ENCODE data around the gene C10orf120.

Gene C10orf120

GRCh38 chr10:122657729-122658128, 41.9 kb downstream of the C10orf120 start:
- H3K4me3 ChIP-seq (ENCODE audit: control insufficient read depth in 1 of 7, extremely low read depth in 1 of 7, insufficient read depth in 4 of 7, low read depth in 2 of 7, low read length in 6 of 7), result no peak overlapping the region
- ChIA-PET POLR2A (no interaction called here), CTCF (no interaction called here)
- no peak overlapping the region for H3K27ac ChIP-seq (ENCODE audit: insufficient read depth in 1 of 2, low read depth in 1 of 2, low read length in 2 of 2, poor library complexity in 1 of 2, severe bottlenecking in 2 of 2)
- no peaks in the 10 kb centered on the region for H3K9me3 ChIP-seq (ENCODE audit: control extremely low read depth in 1 of 5, control insufficient read depth in 4 of 5, insufficient read depth in 2 of 5, low read depth in 1 of 5, low read length in 4 of 5)
- no peak for DNase-seq
- no peaks in the 10 kb centered on the region for H3K36me3 ChIP-seq (ENCODE audit: control insufficient read depth in 4 of 4, insufficient read depth in 4 of 4, low read length in 3 of 4)
- no peaks in the 10 kb centered on the region for H3K4me1 ChIP-seq (ENCODE audit: control extremely low read depth in 1 of 4, control insufficient read depth in 4 of 4, insufficient read depth in 4 of 4, low read length in 3 of 4)
- peaks cover 2 to 30% (median 6%) of the 10 kb centered on the region in 5 experiments for H3K27me3 ChIP-seq (replicated peaks in 2 of 5; ENCODE audit: control insufficient read depth in 4 of 5, insufficient read depth in 5 of 5, low read length in 4 of 5)
- 69% methylated on average over 3 of the region's 3 CpGs for WGBS (ENCODE audit: insufficient coverage)

GRCh38 chr10:122657255-122657654, 42.4 kb downstream of the C10orf120 start:
- Histone ChIP-seq H3K4me1 (ENCODE audit: control extremely low read depth in 1 of 4, control insufficient read depth in 4 of 4, insufficient read depth in 4 of 4, low read length in 3 of 4) (no peaks in the 10 kb centered on the region), H3K36me3 (ENCODE audit: control insufficient read depth in 4 of 4, insufficient read depth in 4 of 4, low read length in 3 of 4) (no peaks in the 10 kb centered on the region), H3K27ac (ENCODE audit: insufficient read depth in 1 of 2, low read depth in 1 of 2, low read length in 2 of 2, poor library complexity in 1 of 2, severe bottlenecking in 2 of 2) (no peak overlapping the region), H3K4me3 (ENCODE audit: control insufficient read depth in 1 of 7, extremely low read depth in 1 of 7, insufficient read depth in 4 of 7, low read depth in 2 of 7, low read length in 6 of 7) (no peak overlapping the region), H3K27me3 (replicated peaks in 2 of 5; ENCODE audit: control insufficient read depth in 4 of 5, insufficient read depth in 5 of 5, low read length in 4 of 5) (peaks cover 2 to 32% (median 3%) of the 10 kb centered on the region in 5 experiments), H3K9me3 (ENCODE audit: control extremely low read depth in 1 of 5, control insufficient read depth in 4 of 5, insufficient read depth in 2 of 5, low read depth in 1 of 5, low read length in 4 of 5) (no peaks in the 10 kb centered on the region)
- no peak for DNase-seq
- ChIA-PET POLR2A (no interaction called here), CTCF (no interaction called here)
- 75% methylated on average over 4 of the region's 4 CpGs for WGBS (ENCODE audit: insufficient coverage)

- ChIA-PET POLR2A (no interaction called here), CTCF (no interaction called here)
- Histone ChIP-seq H3K27ac (ENCODE audit: insufficient read depth in 1 of 2, low read depth in 1 of 2, low read length in 2 of 2, poor library complexity in 1 of 2, severe bottlenecking in 2 of 2) (no peak overlapping the region), H3K9me3 (ENCODE audit: control extremely low read depth in 1 of 5, control insufficient read depth in 4 of 5, insufficient read depth in 2 of 5, low read depth in 1 of 5, low read length in 4 of 5) (no peaks in the 10 kb centered on the region), H3K27me3 (replicated peaks in 2 of 5; ENCODE audit: control insufficient read depth in 4 of 5, insufficient read depth in 5 of 5, low read length in 4 of 5) (peaks cover 2 to 29% (median 3%) of the 10 kb centered on the region in 5 experiments), H3K4me1 (ENCODE audit: control extremely low read depth in 1 of 4, control insufficient read depth in 4 of 4, insufficient read depth in 4 of 4, low read length in 3 of 4) (no peaks in the 10 kb centered on the region), H3K4me3 (ENCODE audit: control insufficient read depth in 1 of 7, extremely low read depth in 1 of 7, insufficient read depth in 4 of 7, low read depth in 2 of 7, low read length in 6 of 7) (no peak overlapping the region), H3K36me3 (ENCODE audit: control insufficient read depth in 4 of 4, insufficient read depth in 4 of 4, low read length in 3 of 4) (no peaks in the 10 kb centered on the region)
- 96% methylated on average over 4 of the region's 5 CpGs for WGBS (ENCODE audit: insufficient coverage)
- DNase-seq, result no peak
Measured at GRCh38 chr10:122656741-122657140, 42.9 kb downstream of the C10orf120 start.

- DNase-seq, result no peak
- ChIA-PET CTCF (no interaction called here), POLR2A (no interaction called here)
- no peaks in the 10 kb centered on the region for H3K4me1 ChIP-seq (ENCODE audit: control extremely low read depth in 1 of 4, control insufficient read depth in 4 of 4, insufficient read depth in 4 of 4, low read length in 3 of 4)
- H3K36me3 ChIP-seq (ENCODE audit: control insufficient read depth in 4 of 4, insufficient read depth in 4 of 4, low read length in 3 of 4), result no peaks in the 10 kb centered on the region
- no peak overlapping the region for H3K4me3 ChIP-seq (ENCODE audit: control insufficient read depth in 1 of 7, extremely low read depth in 1 of 7, insufficient read depth in 4 of 7, low read depth in 2 of 7, low read length in 6 of 7)
- WGBS (ENCODE audit: insufficient coverage), result 100% methylated on average over 1 of the region's 2 CpGs
- no peaks in the 10 kb centered on the region for H3K9me3 ChIP-seq (ENCODE audit: control extremely low read depth in 1 of 5, control insufficient read depth in 4 of 5, insufficient read depth in 2 of 5, low read depth in 1 of 5, low read length in 4 of 5)
- peaks cover 2 to 29% (median 4%) of the 10 kb centered on the region in 5 experiments for H3K27me3 ChIP-seq (replicated peaks in 2 of 5; ENCODE audit: control insufficient read depth in 4 of 5, insufficient read depth in 5 of 5, low read length in 4 of 5)
- H3K27ac ChIP-seq (ENCODE audit: insufficient read depth in 1 of 2, low read depth in 1 of 2, low read length in 2 of 2, poor library complexity in 1 of 2, severe bottlenecking in 2 of 2), result no peak overlapping the region
Measured at GRCh38 chr10:122656308-122656705, 43.3 kb downstream of the C10orf120 start.

- 98% methylated on average over 9 of the region's 9 CpGs for WGBS (ENCODE audit: insufficient coverage)
- H3K27me3 ChIP-seq (replicated peaks in 2 of 5; ENCODE audit: control insufficient read depth in 4 of 5, insufficient read depth in 5 of 5, low read length in 4 of 5), result peaks cover 2 to 26% (median 7%) of the 10 kb centered on the region in 5 experiments
Measured at GRCh38 chr10:122655524-122656307, 43.9 kb downstream of the C10orf120 start.

GRCh38 chr10:122650331-122650730, 49.3 kb downstream of the C10orf120 start:
- Histone ChIP-seq H3K27ac (ENCODE audit: insufficient read depth in 1 of 2, low read depth in 1 of 2, low read length in 2 of 2, poor library complexity in 1 of 2, severe bottlenecking in 2 of 2) (no peak overlapping the region), H3K36me3 (ENCODE audit: control insufficient read depth in 4 of 4, insufficient read depth in 4 of 4, low read length in 3 of 4) (no peaks in the 10 kb centered on the region), H3K27me3 (replicated peaks in 2 of 5; ENCODE audit: control insufficient read depth in 4 of 5, insufficient read depth in 5 of 5, low read length in 4 of 5) (peaks cover 2 to 24% (median 6%) of the 10 kb centered on the region in 5 experiments), H3K9me3 (ENCODE audit: control extremely low read depth in 1 of 5, control insufficient read depth in 4 of 5, insufficient read depth in 2 of 5, low read depth in 1 of 5, low read length in 4 of 5) (no peaks in the 10 kb centered on the region), H3K4me3 (ENCODE audit: control insufficient read depth in 1 of 7, extremely low read depth in 1 of 7, insufficient read depth in 4 of 7, low read depth in 2 of 7, low read length in 6 of 7) (no peak overlapping the region), H3K4me1 (ENCODE audit: control extremely low read depth in 1 of 4, control insufficient read depth in 4 of 4, insufficient read depth in 4 of 4, low read length in 3 of 4) (no peaks in the 10 kb centered on the region)
- ChIA-PET CTCF (interaction anchor here (0.8 to 2.6 kb wide), 3 partner anchors 11 to 908 kb away, joined by 3 to 10 read pairs (median 3); no protein-coding TSS in a partner anchor), POLR2A (no interaction called here)
- DNase-seq, result no peak
- WGBS (ENCODE audit: insufficient coverage), result 100% methylated on average over 2 of the region's 2 CpGs

More at GRCh38 chr10:122655524-122656307, 43.9 kb downstream of the C10orf120 start:
- Histone ChIP-seq H3K27ac (ENCODE audit: insufficient read depth in 1 of 2, low read depth in 1 of 2, low read length in 2 of 2, poor library complexity in 1 of 2, severe bottlenecking in 2 of 2) (no peak overlapping the region), H3K36me3 (ENCODE audit: control insufficient read depth in 4 of 4, insufficient read depth in 4 of 4, low read length in 3 of 4) (no peaks in the 10 kb centered on the region), H3K9me3 (ENCODE audit: control extremely low read depth in 1 of 5, control insufficient read depth in 4 of 5, insufficient read depth in 2 of 5, low read depth in 1 of 5, low read length in 4 of 5) (no peaks in the 10 kb centered on the region), H3K4me3 (ENCODE audit: control insufficient read depth in 1 of 7, extremely low read depth in 1 of 7, insufficient read depth in 4 of 7, low read depth in 2 of 7, low read length in 6 of 7) (no peak overlapping the region), H3K4me1 (ENCODE audit: control extremely low read depth in 1 of 4, control insufficient read depth in 4 of 4, insufficient read depth in 4 of 4, low read length in 3 of 4) (no peaks in the 10 kb centered on the region)
- DNase-seq, result no peak
- ChIA-PET CTCF (no interaction called here), POLR2A (no interaction called here)

GRCh38 chr10:122649903-122650302, 49.7 kb downstream of the C10orf120 start:
- DNase-seq, result no peak
- Histone ChIP-seq H3K9me3 (ENCODE audit: control extremely low read depth in 1 of 5, control insufficient read depth in 4 of 5, insufficient read depth in 2 of 5, low read depth in 1 of 5, low read length in 4 of 5) (no peaks in the 10 kb centered on the region), H3K36me3 (ENCODE audit: control insufficient read depth in 4 of 4, insufficient read depth in 4 of 4, low read length in 3 of 4) (no peaks in the 10 kb centered on the region), H3K27me3 (replicated peaks in 2 of 5; ENCODE audit: control insufficient read depth in 4 of 5, insufficient read depth in 5 of 5, low read length in 4 of 5) (peaks cover 2 to 26% (median 4%) of the 10 kb centered on the region in 5 experiments), H3K4me1 (ENCODE audit: control extremely low read depth in 1 of 4, control insufficient read depth in 4 of 4, insufficient read depth in 4 of 4, low read length in 3 of 4) (no peaks in the 10 kb centered on the region), H3K4me3 (ENCODE audit: control insufficient read depth in 1 of 7, extremely low read depth in 1 of 7, insufficient read depth in 4 of 7, low read depth in 2 of 7, low read length in 6 of 7) (no peak overlapping the region), H3K27ac (ENCODE audit: insufficient read depth in 1 of 2, low read depth in 1 of 2, low read length in 2 of 2, poor library complexity in 1 of 2, severe bottlenecking in 2 of 2) (no peak overlapping the region)
- POLR2A ChIA-PET, result no interaction called here
- CTCF ChIA-PET, result interaction anchor here (1.0 to 2.6 kb wide), 3 partner anchors 10 to 909 kb away, joined by 3 to 10 read pairs (median 3); no protein-coding TSS in a partner anchor
- 90% methylated on average over 3 of the region's 5 CpGs for WGBS (ENCODE audit: insufficient coverage)
